Gastroesophageal sphincter (tissue), 3 donors: ENCODE measurements around the gene GGNBP2.

Experiments used
- CTCF ChIP-seq, 4 experiments: fragments of 200-600 bp in 2 of 4; fragments of 450-650 bp in 2 of 4; sonication (generic) in 1 of 4; IDR thresholded peaks; one replicate each; pipeline ENCODE4 v1.5.1; 2017 to 2019; ENCODE audit warnings: antibody characterized with exemption in 4 of 4, mild to moderate bottlenecking in 2 of 4, moderate library complexity in 2 of 4
- EP300 ChIP-seq: sonication (generic); formaldehyde crosslinking; IDR thresholded peaks from one replicate; pipeline ENCODE4 v1.6.1; 2017; ENCODE audit warnings: antibody characterized with exemption, mild to moderate bottlenecking
- POLR2AphosphoS5 ChIP-seq: sonication (generic); formaldehyde crosslinking; IDR thresholded peaks from one replicate; pipeline ENCODE4 v1.6.1; 2017; ENCODE audit warnings: antibody characterized with exemption

DNA sequence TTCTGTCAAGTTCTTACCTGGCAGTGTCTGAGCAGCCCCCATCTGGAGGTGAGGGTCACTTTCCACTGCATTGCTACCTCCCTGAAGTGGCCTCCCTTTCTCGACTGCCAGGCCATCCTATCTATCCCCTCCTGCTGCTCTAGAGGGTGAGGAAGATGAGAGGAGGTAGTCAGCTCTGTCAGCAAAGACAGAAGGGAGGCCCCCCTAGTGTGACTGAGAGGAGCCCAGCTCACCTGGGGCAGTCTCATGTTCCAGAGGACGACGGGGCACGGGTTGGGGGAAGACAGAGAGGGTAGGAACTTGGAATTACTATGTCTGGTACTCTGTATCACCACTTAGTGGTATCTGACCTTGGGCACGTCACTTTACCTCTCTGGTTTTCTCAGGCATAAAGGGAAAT, 32.1 kb upstream of the GGNBP2 start:
- TF ChIP-seq CTCF (IDR thresholded peaks at IDR 0.05) (no peak), POLR2AphosphoS5 (no peak), EP300 (no peak)
